Measurements from ENCODE around the gene HSPA12A. TPM values are rescaled to one million over a fixed set of nuclear protein-coding genes. Genes with fewer than 3 reads are reported as not detected.

Gene HSPA12A
- total RNA-seq, 1 experiment from 2014 or later = 1.4 TPM

- intact Hi-C loops (cut with micrococcal nuclease; ENCODE audit: unreplicated experiment) = no loop called here
- no peak for TF ChIP-seq CTCF (conservative IDR thresholded peaks at IDR 0.05; ENCODE audit: low read depth, low read length)
- no peak for TF ChIP-seq EZH2 (IDR thresholded peaks at IDR 0.05; ENCODE audit: borderline replicate concordance, low read depth, low read length, poor library complexity, severe bottlenecking)
- Histone ChIP-seq H3K27me3 (replicated peaks; ENCODE audit: insufficient read depth, low read depth, low read length, poor library complexity) (no peaks in the 10 kb centered on the region), H3K9me3 (ENCODE audit: low read depth, low read length, poor library complexity, severe bottlenecking) (no peaks in the 10 kb centered on the region), H3K4me1 (ENCODE audit: insufficient read depth, low read length, poor library complexity, severe bottlenecking) (peaks cover 5% of the 10 kb centered on the region), H3K27ac (ENCODE audit: low read depth, low read length, poor library complexity, severe bottlenecking) (no peak overlapping the region), H3K36me3 (ENCODE audit: insufficient read depth, low read length, poor library complexity, severe bottlenecking) (no peaks in the 10 kb centered on the region), H3K4me3 (ENCODE audit: low read depth, low read length, poor library complexity, severe bottlenecking) (no peak overlapping the region)
- CTCF ChIA-PET = interaction anchor here (0.6 to 3.1 kb wide), 7 partner anchors 9 to 388 kb away, joined by 3 to 19 read pairs (median 3); no protein-coding TSS in a partner anchor
- POLR2A ChIA-PET (ENCODE audit: low non-redundant PET) = no interaction called here
- BruUV-seq (replicated peaks) = no TSS peak
- DNase-seq (ENCODE audit: low spot score) = no peak
These were observed 44.8 kb upstream of the HSPA12A start for GRCh38 chr10:116787053-116787659.

GRCh38 chr10:116785867-116786266 lies 43.5 kb upstream of the HSPA12A start:
- ChIA-PET POLR2A (ENCODE audit: low non-redundant PET) (no interaction called here), CTCF (interaction anchor here (1.1 kb wide), 1 partner anchor 104 kb away, joined by 3 read pairs; no protein-coding TSS in a partner anchor)
- no peaks in the 10 kb centered on the region for H3K9me3 ChIP-seq (ENCODE audit: low read depth, low read length, poor library complexity, severe bottlenecking)
- TF ChIP-seq EZH2 (IDR thresholded peaks at IDR 0.05; ENCODE audit: borderline replicate concordance, low read depth, low read length, poor library complexity, severe bottlenecking) = no peak
- TF ChIP-seq CTCF (conservative IDR thresholded peaks at IDR 0.05; ENCODE audit: low read depth, low read length) = no peak
- BruUV-seq (replicated peaks) = no TSS peak
- H3K27ac ChIP-seq (ENCODE audit: low read depth, low read length, poor library complexity, severe bottlenecking) = no peak overlapping the region
- H3K4me1 ChIP-seq (ENCODE audit: insufficient read depth, low read length, poor library complexity, severe bottlenecking) = peaks cover 5% of the 10 kb centered on the region
- intact Hi-C loops (cut with micrococcal nuclease; ENCODE audit: unreplicated experiment) = no loop called here
- no peak overlapping the region for H3K4me3 ChIP-seq (ENCODE audit: low read depth, low read length, poor library complexity, severe bottlenecking)
- H3K36me3 ChIP-seq (ENCODE audit: insufficient read depth, low read length, poor library complexity, severe bottlenecking) = no peaks in the 10 kb centered on the region
- no peak for DNase-seq (ENCODE audit: low spot score)
- H3K27me3 ChIP-seq (replicated peaks; ENCODE audit: insufficient read depth, low read depth, low read length, poor library complexity) = no peaks in the 10 kb centered on the region

GRCh38 chr10:116785282-116785681 lies 42.9 kb upstream of the HSPA12A start:
- DNase-seq (ENCODE audit: low spot score) = no peak
- no peak overlapping the region for H3K27ac ChIP-seq (ENCODE audit: low read depth, low read length, poor library complexity, severe bottlenecking)
- H3K27me3 ChIP-seq (replicated peaks; ENCODE audit: insufficient read depth, low read depth, low read length, poor library complexity) = no peaks in the 10 kb centered on the region
- no peaks in the 10 kb centered on the region for H3K9me3 ChIP-seq (ENCODE audit: low read depth, low read length, poor library complexity, severe bottlenecking)
- H3K4me1 ChIP-seq (ENCODE audit: insufficient read depth, low read length, poor library complexity, severe bottlenecking) = peaks cover 5% of the 10 kb centered on the region
- no peaks in the 10 kb centered on the region for H3K36me3 ChIP-seq (ENCODE audit: insufficient read depth, low read length, poor library complexity, severe bottlenecking)
- BruUV-seq (replicated peaks) = no TSS peak
- ChIA-PET POLR2A (ENCODE audit: low non-redundant PET) (no interaction called here), CTCF (interaction anchor here (1.1 kb wide), 1 partner anchor 103 kb away, joined by 3 read pairs; no protein-coding TSS in a partner anchor)
- intact Hi-C loops (cut with micrococcal nuclease; ENCODE audit: unreplicated experiment) = no loop called here
- no peak for TF ChIP-seq CTCF (conservative IDR thresholded peaks at IDR 0.05; ENCODE audit: low read depth, low read length)
- no peak for TF ChIP-seq EZH2 (IDR thresholded peaks at IDR 0.05; ENCODE audit: borderline replicate concordance, low read depth, low read length, poor library complexity, severe bottlenecking)
- no peak overlapping the region for H3K4me3 ChIP-seq (ENCODE audit: low read depth, low read length, poor library complexity, severe bottlenecking)

Measured in A673 (cell line).